Measurements from ENCODE around the gene SERPINB5.

The SERPINB5 gene

GRCh38 chr18:63480476-63480875 lies 3.7 kb downstream of the SERPINB5 start:
- TF ChIP-seq REST (IDR thresholded peaks at IDR 0.05; ENCODE audit: insufficient read depth in 1 of 2, low read depth in 2 of 2, low read length in 2 of 2) (no peak), FOXP2 (optimal IDR thresholded peaks at IDR 0.05; ENCODE audit: borderline replicate concordance, extremely low read depth, extremely low read length, insufficient read depth) (no peak), SIN3A (IDR thresholded peaks at IDR 0.05; ENCODE audit: borderline replicate concordance, insufficient read depth, low read length) (no peak), TAF1 (IDR thresholded peaks at IDR 0.05; ENCODE audit: borderline replicate concordance, insufficient read depth, low read length) (no peak), POLR2AphosphoS5 (IDR thresholded peaks at IDR 0.05; ENCODE audit: low read depth, low read length) (no peak)

- TF ChIP-seq TAF1 (IDR thresholded peaks at IDR 0.05; ENCODE audit: borderline replicate concordance, insufficient read depth, low read length) (no peak), REST (IDR thresholded peaks at IDR 0.05; ENCODE audit: insufficient read depth in 1 of 2, low read depth in 2 of 2, low read length in 2 of 2) (no peak), POLR2AphosphoS5 (IDR thresholded peaks at IDR 0.05; ENCODE audit: low read depth, low read length) (no peak), FOXP2 (optimal IDR thresholded peaks at IDR 0.05; ENCODE audit: borderline replicate concordance, extremely low read depth, extremely low read length, insufficient read depth) (no peak), SIN3A (IDR thresholded peaks at IDR 0.05; ENCODE audit: borderline replicate concordance, insufficient read depth, low read length) (no peak)
These were observed 4.2 kb downstream of the SERPINB5 start for GRCh38 chr18:63480915-63481314.

- TF ChIP-seq POLR2AphosphoS5 (IDR thresholded peaks at IDR 0.05; ENCODE audit: low read depth, low read length) (no peak), REST (IDR thresholded peaks at IDR 0.05; ENCODE audit: insufficient read depth in 1 of 2, low read depth in 2 of 2, low read length in 2 of 2) (no peak), TAF1 (IDR thresholded peaks at IDR 0.05; ENCODE audit: borderline replicate concordance, insufficient read depth, low read length) (no peak), FOXP2 (optimal IDR thresholded peaks at IDR 0.05; ENCODE audit: borderline replicate concordance, extremely low read depth, extremely low read length, insufficient read depth) (no peak), SIN3A (IDR thresholded peaks at IDR 0.05; ENCODE audit: borderline replicate concordance, insufficient read depth, low read length) (no peak)
These were observed 10.9 kb downstream of the SERPINB5 start for GRCh38 chr18:63487676-63488075.

GRCh38 chr18:63488160-63488559 lies 11.4 kb downstream of the SERPINB5 start:
- TF ChIP-seq FOXP2 (optimal IDR thresholded peaks at IDR 0.05; ENCODE audit: borderline replicate concordance, extremely low read depth, extremely low read length, insufficient read depth) (no peak), SIN3A (IDR thresholded peaks at IDR 0.05; ENCODE audit: borderline replicate concordance, insufficient read depth, low read length) (no peak), POLR2AphosphoS5 (IDR thresholded peaks at IDR 0.05; ENCODE audit: low read depth, low read length) (no peak), TAF1 (IDR thresholded peaks at IDR 0.05; ENCODE audit: borderline replicate concordance, insufficient read depth, low read length) (no peak), REST (IDR thresholded peaks at IDR 0.05; ENCODE audit: insufficient read depth in 1 of 2, low read depth in 2 of 2, low read length in 2 of 2) (no peak)

GRCh38 chr18:63492851-63493250 lies 16.1 kb downstream of the SERPINB5 start:
- TF ChIP-seq TAF1 (IDR thresholded peaks at IDR 0.05; ENCODE audit: borderline replicate concordance, insufficient read depth, low read length) = no peak
- TF ChIP-seq REST (IDR thresholded peaks at IDR 0.05; ENCODE audit: insufficient read depth in 1 of 2, low read depth in 2 of 2, low read length in 2 of 2) = no peak
- TF ChIP-seq FOXP2 (optimal IDR thresholded peaks at IDR 0.05; ENCODE audit: borderline replicate concordance, extremely low read depth, extremely low read length, insufficient read depth) = no peak
- no peak for TF ChIP-seq SIN3A (IDR thresholded peaks at IDR 0.05; ENCODE audit: borderline replicate concordance, insufficient read depth, low read length)
- TF ChIP-seq POLR2AphosphoS5 (IDR thresholded peaks at IDR 0.05; ENCODE audit: low read depth, low read length) = no peak

Data from PFSK-1 (cell line).